HEK293T (cell line): ENCODE data around the gene PCBP2.

Source experiments
- ARNT ChIP-seq: fragments of 450-650 bp; IDR thresholded peaks from 2 replicates; pipeline ENCODE4 v1.6.1; 2017; ENCODE audit warnings: mild to moderate bottlenecking
- BHLHE40 ChIP-seq: fragments of 450-650 bp; IDR thresholded peaks from 2 replicates; pipeline ENCODE4 v1.6.1; 2016; ENCODE audit warnings: mild to moderate bottlenecking, moderate library complexity, borderline replicate concordance
- ELF4 ChIP-seq: fragments of 450-650 bp; IDR thresholded peaks from 2 replicates; pipeline ENCODE4 v1.6.1; 2017; ENCODE audit warnings: antibody characterized with exemption
- FOXA1 ChIP-seq: fragments of 450-650 bp; IDR thresholded peaks from 2 replicates; pipeline ENCODE4 v1.6.1; 2016; ENCODE audit warnings: mild to moderate bottlenecking
- FOXM1 ChIP-seq: fragments of 450-650 bp; IDR thresholded peaks from 2 replicates; pipeline ENCODE4 v1.6.1; 2017; ENCODE audit warnings: mild to moderate bottlenecking, borderline replicate concordance
- NFRKB ChIP-seq: fragments of 450-650 bp; IDR thresholded peaks from 2 replicates; pipeline ENCODE4 v1.6.1; 2016; ENCODE audit warnings: mild to moderate bottlenecking, moderate library complexity
- PKNOX1 ChIP-seq: fragments of 450-650 bp; IDR thresholded peaks from 2 replicates; pipeline ENCODE4 v1.6.1; 2016
- SP1 ChIP-seq: fragments of 450-650 bp; IDR thresholded peaks from 2 replicates; pipeline ENCODE4 v1.6.1; 2017
- SUZ12 ChIP-seq: fragments of 450-650 bp; IDR thresholded peaks from 2 replicates; pipeline ENCODE4 v1.6.1; 2016; ENCODE audit warnings: mild to moderate bottlenecking
- TARDBP ChIP-seq: fragments of 450-650 bp; IDR thresholded peaks from 2 replicates; pipeline ENCODE4 v1.6.1; 2016
- ZNF384 ChIP-seq: fragments of 450-650 bp; IDR thresholded peaks from 2 replicates; pipeline ENCODE4 v1.6.1; 2016

DNA sequence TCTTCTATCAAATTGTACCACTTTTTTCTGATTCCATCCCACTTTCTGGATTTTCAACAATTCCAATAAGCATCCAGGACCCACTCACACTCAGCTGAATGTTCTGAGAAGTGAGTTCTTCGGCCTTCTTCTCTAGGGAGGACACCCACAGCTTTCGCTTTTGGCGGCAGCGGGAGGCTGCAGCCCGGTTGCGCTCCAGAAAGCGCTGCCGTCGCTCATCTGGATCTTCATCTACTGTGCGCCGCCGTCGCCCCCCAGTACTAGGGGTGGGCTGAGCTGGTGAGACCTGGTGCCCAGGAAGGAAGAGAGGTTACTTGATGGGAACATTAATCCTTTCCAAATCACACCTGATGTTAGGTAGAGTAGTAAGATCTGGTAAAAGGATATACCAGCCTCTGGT is 72.6 kb downstream of the PCBP2 start:
- no peak for TF ChIP-seq SUZ12
- no peak for TF ChIP-seq FOXM1
- no peak for TF ChIP-seq BHLHE40
- TF ChIP-seq TARDBP = no peak
- TF ChIP-seq SP1 = no peak
- TF ChIP-seq ARNT = no peak
- no peak for TF ChIP-seq FOXA1
- no peak for TF ChIP-seq ELF4
- TF ChIP-seq NFRKB = no peak
- TF ChIP-seq PKNOX1 = no peak
- no peak for TF ChIP-seq ZNF384
